Sigmoid colon (tissue), 3 donors: Measurements from ENCODE around the gene UBE2E2.

Source experiments
- CTCF ChIP-seq, 4 experiments: fragments of 450-650 bp in 3 of 4; fragments of 200-600 bp in 1 of 4; IDR thresholded peaks; one replicate each; pipeline ENCODE4 v1.5.1; 2016 to 2019; ENCODE audit warnings: antibody characterized with exemption in 4 of 4, mild to moderate bottlenecking in 3 of 4, moderate library complexity in 2 of 4
- POLR2A ChIP-seq, 2 donors: fragments of 450-650 bp; IDR thresholded peaks; one replicate each; pipeline ENCODE4 v1.6.1; 2016; ENCODE audit warnings: antibody characterized with exemption in 2 of 2, mild to moderate bottlenecking in 2 of 2, moderate library complexity in 2 of 2

DNA sequence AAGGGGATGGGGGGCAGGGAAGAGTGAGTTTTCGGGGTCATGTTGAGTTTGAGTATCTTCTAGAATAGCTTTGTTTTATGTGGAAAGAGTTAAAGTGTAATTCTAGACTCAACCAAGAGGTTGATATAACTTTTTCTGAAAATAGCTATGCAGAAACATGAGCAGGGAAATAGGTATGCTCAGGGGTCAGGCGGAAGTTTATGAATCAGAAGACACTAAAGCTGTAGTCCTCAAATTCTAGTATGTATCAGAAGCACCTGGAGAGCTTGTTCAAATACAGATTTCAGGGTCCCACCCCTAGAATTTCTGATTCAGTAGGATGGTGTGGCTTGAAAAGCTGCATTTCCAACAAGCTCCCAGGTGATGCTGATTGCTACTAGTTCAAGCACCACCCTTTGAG, 37.6 kb upstream of the UBE2E2 start:
- TF ChIP-seq POLR2A (IDR thresholded peaks at IDR 0.05) (no peak), CTCF (IDR thresholded peaks at IDR 0.05) (no peak)
